MM.1S (cell line): ENCODE measurements around the gene CYP2A6.
"Not testable (repeated sequence)": the region's sequence is repeated elsewhere in the genome, so short reads cannot be mapped to it uniquely, and the experiment has no call there.

Experiments used
- DNase-seq: peaks from one replicate; pipeline ENCODE4 v3.0.0-alpha.2; 2015
- H2AFZ ChIP-seq: fragments of 300-600 bp; sonication (generic); 2 replicates; pipeline ENCODE4 v1.6.0; 2016; ENCODE audit warnings: antibody characterized with exemption, low read length
- H3F3A ChIP-seq: fragments of 300-600 bp; sonication (generic); 2 replicates; pipeline ENCODE4 v1.6.1; 2016; ENCODE audit warnings: mild to moderate bottlenecking, antibody characterized with exemption, low read length, moderate library complexity, mixed read lengths; ENCODE audit not compliant: insufficient read depth
- H3K27ac ChIP-seq: fragments of 300-600 bp; sonication (generic); 2 replicates; pipeline ENCODE4 v1.5.1; 2016; ENCODE audit warnings: mild to moderate bottlenecking, low read length
- H3K27me3 ChIP-seq: fragments of 300-600 bp; sonication (generic); replicated peaks from 2 replicates; pipeline ENCODE4 v1.6.0; 2016; ENCODE audit warnings: low read length; ENCODE audit not compliant: insufficient read depth
- H3K36me3 ChIP-seq: fragments of 300-600 bp; sonication (generic); replicated peaks from 2 replicates; pipeline ENCODE4 v1.6.1; 2016; ENCODE audit warnings: mild to moderate bottlenecking, low read length, mixed read lengths; ENCODE audit not compliant: insufficient read depth
- H3K4me1 ChIP-seq: fragments of 300-600 bp; sonication (generic); 2 replicates; pipeline ENCODE4 v1.6.1; 2016; ENCODE audit warnings: low read length, mixed read lengths
- H3K4me2 ChIP-seq: fragments of 300-600 bp; sonication (generic); 2 replicates; pipeline ENCODE4 v1.6.0; 2016; ENCODE audit warnings: low read depth, low read length
- H3K4me3 ChIP-seq: fragments of 300-600 bp; sonication (generic); 2 replicates; pipeline ENCODE4 v1.5.1; 2016; ENCODE audit warnings: low read length, mixed read lengths
- H3K79me2 ChIP-seq: fragments of 300-600 bp; sonication (generic); 2 replicates; pipeline ENCODE4 v1.6.1; 2016; ENCODE audit warnings: mixed run types, low read length, mixed read lengths
- H3K9ac ChIP-seq: fragments of 300-600 bp; sonication (generic); 2 replicates; pipeline ENCODE4 v1.6.1; 2016; ENCODE audit warnings: low read length, mixed read lengths
- H3K9me2 ChIP-seq: fragments of 300-600 bp; sonication (generic); replicated peaks from 2 replicates; pipeline ENCODE4 v1.6.1; 2016; ENCODE audit warnings: mild to moderate bottlenecking, low read length, mixed read lengths; ENCODE audit not compliant: insufficient read depth
- H3K9me3 ChIP-seq: fragments of 300-600 bp; sonication (generic); replicated peaks from 2 replicates; pipeline ENCODE4 v1.6.1; 2016; ENCODE audit warnings: mild to moderate bottlenecking, low read length, mixed read lengths; ENCODE audit not compliant: insufficient read depth
- H4K20me1 ChIP-seq: fragments of 300-600 bp; sonication (generic); 2 replicates; pipeline ENCODE4 v1.6.1; 2016; ENCODE audit warnings: mild to moderate bottlenecking, low read length, moderate library complexity, mixed read lengths; ENCODE audit not compliant: insufficient read depth
- CTCF ChIP-seq: fragments of 300-600 bp; sonication (generic); IDR thresholded peaks from 2 replicates; pipeline ENCODE4 v1.5.1; 2016; ENCODE audit warnings: antibody characterized with exemption, low read length, mixed read lengths
- EZH2 ChIP-seq: fragments of 300-600 bp; sonication (generic); optimal IDR thresholded peaks from 2 replicates; pipeline ENCODE3; 2017; ENCODE audit warnings: low read depth, mild to moderate bottlenecking, antibody characterized with exemption, low read length, mixed read lengths
- EZH2phosphoT487 ChIP-seq: fragments of 300-600 bp; sonication (generic); IDR thresholded peaks from 2 replicates; pipeline ENCODE4 v1.6.1; 2018; ENCODE audit warnings: antibody characterized with exemption, low read length

Gene CYP2A6

GRCh38 chr19:40822161-40822560 is 28.1 kb downstream of the CYP2A6 start:
- no peaks in the 10 kb centered on the region for H3K27me3 ChIP-seq
- H2AFZ ChIP-seq: no peak overlapping the region
- H3K36me3 ChIP-seq: no peaks in the 10 kb centered on the region
- H3K4me3 ChIP-seq: no peak overlapping the region
- no peaks in the 10 kb centered on the region for H3K9me2 ChIP-seq
- no peaks in the 10 kb centered on the region for H3K4me1 ChIP-seq
- DNase-seq: no peak
- H3K9ac ChIP-seq: no peak overlapping the region
- no peaks in the 10 kb centered on the region for H3K9me3 ChIP-seq
- no peaks in the 10 kb centered on the region for H3K79me2 ChIP-seq
- no peak for TF ChIP-seq EZH2
- no peak for TF ChIP-seq EZH2phosphoT487
- TF ChIP-seq CTCF: no peak
- no peak overlapping the region for H3K27ac ChIP-seq
- H4K20me1 ChIP-seq: no peaks in the 10 kb centered on the region
- no peak overlapping the region for H3K4me2 ChIP-seq
- no peaks in the 10 kb centered on the region for H3F3A ChIP-seq

GRCh38 chr19:40819479-40820234 is 30.6 kb downstream of the CYP2A6 start:
- not testable (repeated sequence) for H3K9ac ChIP-seq, H4K20me1 ChIP-seq, H3K4me3 ChIP-seq, H3K9me3 ChIP-seq, DNase-seq, H3K9me2 ChIP-seq, H3K79me2 ChIP-seq, H3K4me1 ChIP-seq, H3K4me2 ChIP-seq, H3K36me3 ChIP-seq, H3K27ac ChIP-seq, H3K27me3 ChIP-seq, H2AFZ ChIP-seq, H3F3A ChIP-seq
- peak; percentile 40 for TF ChIP-seq CTCF

GRCh38 chr19:40818480-40819399 is 31.5 kb downstream of the CYP2A6 start:
- not testable (repeated sequence) for H4K20me1 ChIP-seq, H3K27ac ChIP-seq, H3K27me3 ChIP-seq, H3K9me3 ChIP-seq, H3F3A ChIP-seq, H3K4me1 ChIP-seq, H3K36me3 ChIP-seq, H3K9ac ChIP-seq, H3K9me2 ChIP-seq, H3K79me2 ChIP-seq
- DNase-seq: peak; percentile 62
- TF ChIP-seq CTCF: peak; percentile 61
- Histone ChIP-seq H3K4me3 (peak overlapping the region; percentile 30; the same call in 1 of the 2 replicates), H2AFZ (peak overlapping the region; percentile 43), H3K4me2 (peak overlapping the region; percentile 49; the same call in 1 of the 2 replicates)
